Right lobe of liver (tissue), 6 donors: ENCODE results near the gene RYR3. TPM values are rescaled to one million over a fixed set of nuclear protein-coding genes. Genes with fewer than 3 reads are reported as not detected.

Experiments
- ATAC-seq, 4 donors: fragments of 200-7000 bp; cut with Tn5 transposase; one replicate each; pipeline ENCODE4 v1.9.1; 2020; ENCODE audit warnings: mild to moderate bottlenecking in 4 of 4, moderate library complexity in 4 of 4
- DNase-seq, 3 donors: peaks; one replicate each; pipeline ENCODE4 v3.0.0-alpha.2; 2020
- H3K27ac ChIP-seq, 3 donors: fragments of 200-600 bp; one replicate each; pipeline ENCODE4 v1.8.0; 2022
- H3K27me3 ChIP-seq, 2 donors: fragments of 200-600 bp; one replicate each; pipeline ENCODE4 v1.8.0; 2022
- H3K36me3 ChIP-seq, 4 donors: fragments of 200-600 bp; sonication (generic) in 1 of 4; one replicate each; pipeline versions ENCODE4 v1.5.1 to v1.8.0; 2017 to 2022; ENCODE audit warnings: control low read depth in 1 of 4
- H3K4me1 ChIP-seq, 4 donors: fragments of 200-600 bp; sonication (generic) in 1 of 4; one replicate each; pipeline versions ENCODE4 v1.5.1 to v1.8.0; 2017 to 2022; ENCODE audit warnings: control low read depth in 1 of 4
- H3K4me3 ChIP-seq, 3 donors: fragments of 200-600 bp; one replicate each; pipeline ENCODE4 v1.8.0; 2022
- H3K9me3 ChIP-seq, 4 donors: fragments of 200-600 bp; sonication (generic) in 1 of 4; one replicate each; pipeline versions ENCODE4 v1.5.1 to v1.8.0; 2017 to 2022; ENCODE audit warnings: control low read depth in 1 of 4
- POLR2A ChIP-seq: fragments of 450-650 bp; IDR thresholded peaks from one replicate; pipeline ENCODE4 v1.6.1; 2017; ENCODE audit warnings: antibody characterized with exemption, mild to moderate bottlenecking
- WGBS: methylation state at CpG from one replicate; pipeline ENCODE4 v1.1.6; 2018; ENCODE audit warnings: low coverage, low lambda C conversion rate; ENCODE audit not compliant: insufficient coverage; ENCODE audit errors: missing lambda C conversion rate; 5-methylcytosine and 5-hydroxymethylcytosine counted together
- intact Hi-C, 2 donors: fragments of 100-400 bp; cut with DNase I; formaldehyde crosslinking; loops; one replicate each; pipeline versions ENCODE4 v1.11.2 to v1.14.1; 2022
- total RNA-seq, 6 experiments: library from RNA; depleted of rRNA in 2 of 6; stranded (reverse); fragments of >200 nt in 2 of 6; fragmentation: NEBNext Ultra II Directional in 3 of 6; extraction: Animal tissue kit (Norgen Biotek cat#: 25700) in 3 of 6; gene quantifications; one replicate each; pipeline versions ENCODE4 v1.1.0 to v1.2.4, GENCODE V29; 2016 to 2023
- TF ChIP-seq, protein P1 (sequence below), 4 donors: fragments of 200-600 bp in 3 of 4; fragments of 450-650 bp in 1 of 4; IDR thresholded peaks; one replicate each; pipeline versions ENCODE4 v1.5.1 to v1.8.0; 2016 to 2022; ENCODE audit warnings: antibody characterized with exemption in 4 of 4, mild to moderate bottlenecking in 2 of 4
- donor health status: DM: no; HTN: yes; CAD: no.
- donor health status: DM: no; HTN: no; CAD: no.
- donor health status: DM: no; HTN: no; CAD: no.
- donor health status: DM: no; HTN: yes; CAD: no.
- donor health status: DM: no; HTN: yes; CAD: no.

Gene RYR3
- total RNA-seq, 6 experiments from 2014 or later: under 0.01 to 0.31 (median 0.05) TPM; not detected in 3

DNA sequence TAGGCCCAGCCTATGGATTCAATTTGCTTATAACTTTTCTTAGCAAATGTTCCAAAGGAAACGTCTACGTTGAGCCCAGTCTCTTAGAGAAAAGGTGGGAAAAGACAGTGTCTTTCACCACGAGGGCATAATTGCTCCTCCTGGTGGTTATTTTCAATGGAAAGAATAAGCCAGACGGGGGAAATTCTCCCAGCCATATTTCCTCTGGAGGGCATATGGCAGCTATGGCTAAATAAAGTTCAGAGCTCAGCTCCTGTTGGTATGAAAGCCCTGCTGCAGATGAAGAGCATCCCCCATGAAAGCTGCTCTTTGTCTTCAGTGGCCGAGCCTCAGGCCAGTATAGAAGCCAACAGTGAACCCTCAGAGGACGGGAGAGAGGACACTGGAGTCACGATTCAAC is 297.9 kb downstream of the RYR3 start:
- Histone ChIP-seq H3K27ac (no peak overlapping the region), H3K27me3 (no peaks in the 10 kb centered on the region), H3K36me3 (no peaks in the 10 kb centered on the region), H3K9me3 (no peaks in the 10 kb centered on the region), H3K4me3 (no peak overlapping the region), H3K4me1 (no peaks in the 10 kb centered on the region)
- intact Hi-C loops: no loop called here
- DNase-seq (no peak), ATAC-seq (no peak)
- 19% methylated on average over 4 of the region's 7 CpGs for WGBS
- TF ChIP-seq POLR2A: no peak
- TF ChIP-seq, protein P1, sequence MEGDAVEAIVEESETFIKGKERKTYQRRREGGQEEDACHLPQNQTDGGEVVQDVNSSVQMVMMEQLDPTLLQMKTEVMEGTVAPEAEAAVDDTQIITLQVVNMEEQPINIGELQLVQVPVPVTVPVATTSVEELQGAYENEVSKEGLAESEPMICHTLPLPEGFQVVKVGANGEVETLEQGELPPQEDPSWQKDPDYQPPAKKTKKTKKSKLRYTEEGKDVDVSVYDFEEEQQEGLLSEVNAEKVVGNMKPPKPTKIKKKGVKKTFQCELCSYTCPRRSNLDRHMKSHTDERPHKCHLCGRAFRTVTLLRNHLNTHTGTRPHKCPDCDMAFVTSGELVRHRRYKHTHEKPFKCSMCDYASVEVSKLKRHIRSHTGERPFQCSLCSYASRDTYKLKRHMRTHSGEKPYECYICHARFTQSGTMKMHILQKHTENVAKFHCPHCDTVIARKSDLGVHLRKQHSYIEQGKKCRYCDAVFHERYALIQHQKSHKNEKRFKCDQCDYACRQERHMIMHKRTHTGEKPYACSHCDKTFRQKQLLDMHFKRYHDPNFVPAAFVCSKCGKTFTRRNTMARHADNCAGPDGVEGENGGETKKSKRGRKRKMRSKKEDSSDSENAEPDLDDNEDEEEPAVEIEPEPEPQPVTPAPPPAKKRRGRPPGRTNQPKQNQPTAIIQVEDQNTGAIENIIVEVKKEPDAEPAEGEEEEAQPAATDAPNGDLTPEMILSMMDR (IDR thresholded peaks at IDR 0.05): peak in 2 of 4 donors; percentile 17 to 32

DNA sequence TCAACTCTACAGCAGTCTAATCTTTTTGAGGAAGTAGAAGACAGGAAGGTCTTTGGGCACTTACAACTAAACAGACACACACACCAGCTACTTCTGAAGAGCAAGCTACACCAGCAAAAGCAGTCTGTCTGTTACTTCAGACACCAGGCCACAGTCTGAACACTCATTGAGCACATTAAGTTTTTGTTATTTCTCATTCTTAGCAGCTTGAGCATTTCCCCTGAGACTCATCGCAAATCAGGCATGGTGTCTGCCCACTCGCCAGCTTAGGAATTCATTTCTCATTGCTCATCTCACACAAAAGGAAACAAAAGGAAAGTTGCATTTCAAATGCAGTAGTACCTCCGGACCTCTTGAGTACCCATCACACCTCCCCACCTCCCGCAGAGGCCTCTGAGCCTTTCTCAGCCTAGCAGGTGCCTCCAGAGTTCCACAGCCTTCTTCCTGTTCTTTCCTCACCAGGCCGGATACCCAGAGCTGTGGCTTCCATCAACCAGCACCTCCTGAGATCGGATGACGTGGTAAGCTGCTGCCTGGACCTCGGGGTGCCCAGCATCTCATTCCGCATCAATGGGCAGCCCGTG is 302.0 kb downstream of the RYR3 start:
- Histone ChIP-seq H3K9me3 (no peaks in the 10 kb centered on the region), H3K27me3 (no peaks in the 10 kb centered on the region), H3K36me3 (no peaks in the 10 kb centered on the region), H3K4me3 (no peak overlapping the region), H3K4me1 (no peaks in the 10 kb centered on the region), H3K27ac (no peak overlapping the region)
- 48% methylated on average over 5 of the region's 10 CpGs for WGBS
- no peak for TF ChIP-seq POLR2A
- TF ChIP-seq, protein P1 (IDR thresholded peaks at IDR 0.05): no peak
- ATAC-seq: no peak
- intact Hi-C loops: no loop called here
- DNase-seq: no peak

DNA sequence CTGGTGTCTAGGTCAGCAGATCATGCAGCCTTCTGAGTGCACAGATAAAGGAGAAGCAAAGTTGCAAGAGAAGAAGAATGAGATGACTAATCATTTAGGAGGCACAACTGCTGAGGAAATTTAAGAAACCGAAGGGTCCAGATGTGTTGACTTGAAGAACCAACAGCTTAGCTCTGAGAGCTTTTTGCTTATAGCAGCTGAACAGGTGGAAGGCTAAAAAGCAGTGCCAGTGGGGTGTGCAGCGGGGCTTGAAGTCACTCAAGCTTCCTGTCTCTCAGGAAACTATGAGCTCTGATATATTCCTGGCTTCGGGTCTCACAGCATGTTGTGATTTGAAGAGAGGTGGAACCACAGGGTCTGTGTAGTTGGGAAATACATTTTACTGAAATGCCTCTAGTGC is 305.7 kb downstream of the RYR3 start:
- intact Hi-C loops: no loop called here
- Histone ChIP-seq H3K4me3 (no peak overlapping the region), H3K4me1 (no peaks in the 10 kb centered on the region), H3K9me3 (no peaks in the 10 kb centered on the region), H3K27me3 (no peaks in the 10 kb centered on the region), H3K27ac (no peak overlapping the region), H3K36me3 (no peaks in the 10 kb centered on the region)
- 28% methylated on average over 2 of the region's 3 CpGs for WGBS
- no peak for TF ChIP-seq POLR2A
- TF ChIP-seq, protein P1 (IDR thresholded peaks at IDR 0.05): no peak
- DNase-seq: no peak
- no peak for ATAC-seq

DNA sequence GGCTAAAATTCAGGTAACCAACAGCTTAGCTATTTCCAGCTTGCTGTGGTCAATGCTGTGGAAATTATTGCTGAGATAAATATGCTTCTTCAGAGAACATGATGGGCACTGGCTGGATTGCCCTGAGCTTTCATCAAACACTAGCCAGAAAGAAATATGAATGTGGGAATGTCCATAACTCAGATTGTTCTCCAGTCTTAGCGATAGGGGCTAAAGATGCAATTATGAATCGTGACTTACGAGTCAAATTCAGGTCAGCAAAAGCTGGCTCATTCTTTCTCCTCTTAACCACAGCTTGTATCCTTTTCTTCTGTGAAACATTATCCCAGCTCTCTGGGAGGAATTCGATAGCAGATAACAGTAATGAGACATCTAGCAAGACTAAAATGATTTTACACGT is 307.6 kb downstream of the RYR3 start:
- ATAC-seq: no peak
- Histone ChIP-seq H3K27me3 (no peaks in the 10 kb centered on the region), H3K4me3 (no peak overlapping the region), H3K27ac (no peak overlapping the region), H3K4me1 (no peaks in the 10 kb centered on the region), H3K9me3 (no peaks in the 10 kb centered on the region), H3K36me3 (no peaks in the 10 kb centered on the region)
- TF ChIP-seq POLR2A: no peak
- intact Hi-C loops: no loop called here
- WGBS: 43% methylated on average over 5 of the region's 5 CpGs
- no peak for DNase-seq

DNA sequence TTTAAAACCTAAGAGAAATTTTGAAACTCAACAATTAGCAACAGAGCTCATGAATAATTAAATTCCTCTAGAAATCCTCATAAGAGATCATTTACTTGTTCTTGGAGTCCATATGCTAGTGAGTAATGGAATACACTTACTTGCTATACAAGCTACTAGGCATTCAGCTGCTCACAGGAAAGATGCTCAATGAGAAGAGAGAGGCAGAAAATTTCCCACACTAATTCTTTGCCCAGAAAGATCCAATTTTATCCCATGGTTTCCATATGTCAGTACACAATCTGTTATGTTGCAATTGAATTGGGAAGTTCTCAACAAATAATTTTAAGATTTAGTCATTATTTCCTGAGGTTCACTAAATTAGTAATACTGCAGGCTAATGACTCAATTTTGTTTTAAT is 310.4 kb downstream of the RYR3 start:
- no peak overlapping the region for H3K27ac ChIP-seq
- TF ChIP-seq POLR2A: no peak
- TF ChIP-seq, protein P1 (IDR thresholded peaks at IDR 0.05): no peak
- DNase-seq (no peak), ATAC-seq (no peak)
- H3K4me1 ChIP-seq: no peaks in the 10 kb centered on the region
- intact Hi-C loops: no loop called here
- H3K4me3 ChIP-seq: no peak overlapping the region
- H3K27me3 ChIP-seq: no peaks in the 10 kb centered on the region
- H3K36me3 ChIP-seq: no peaks in the 10 kb centered on the region
- no peaks in the 10 kb centered on the region for H3K9me3 ChIP-seq
